ENCODE results near the gene NEURL1B.

NEURL1B gene

DNA sequence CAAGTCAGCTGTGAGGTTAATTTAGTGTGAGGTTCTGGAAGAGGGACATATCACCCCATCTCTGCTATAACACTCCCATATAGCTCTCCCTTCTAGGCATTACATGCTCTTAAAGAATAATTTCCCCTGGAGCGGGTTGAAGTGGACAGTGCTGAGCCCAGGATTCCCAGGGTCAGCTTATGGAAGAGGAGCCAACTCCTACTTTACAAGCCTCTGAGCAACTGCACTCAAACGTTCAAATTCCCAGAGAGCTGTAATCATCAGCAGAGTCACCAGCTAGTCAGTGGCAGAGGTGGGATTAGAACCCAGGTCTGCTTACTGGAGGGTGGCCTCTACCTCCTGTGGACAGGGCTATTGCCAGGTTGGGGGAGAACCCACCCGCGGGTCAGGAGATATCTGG, 1.4 kb downstream of the NEURL1B start:
- H3K4me3 ChIP-seq (ENCODE audit: insufficient read length, low read depth): no peak overlapping the region
- H3K9ac ChIP-seq (ENCODE audit: insufficient read length, low read depth): no peak overlapping the region
- H3K36me3 ChIP-seq (ENCODE audit: insufficient read depth, insufficient read length, low read length): peaks cover 5% of the 10 kb centered on the region
- TF ChIP-seq YY1 (IDR thresholded peaks at IDR 0.05; ENCODE audit: insufficient read depth, insufficient read length) (no peak), ZNF274 (IDR thresholded peaks at IDR 0.05; ENCODE audit: low read depth, low read length) (no peak), SUZ12 (IDR thresholded peaks at IDR 0.05; ENCODE audit: extremely low read depth, insufficient read depth, insufficient read length) (no peak)
- peaks cover 8% of the 10 kb centered on the region for H3K4me1 ChIP-seq (ENCODE audit: insufficient read depth, insufficient read length)
- no peaks in the 10 kb centered on the region for H3K9me3 ChIP-seq (ENCODE audit: insufficient read depth, low read length)
- DNase-seq (ENCODE audit: low read depth, low spot score): no peak
- H3K27me3 ChIP-seq (ENCODE audit: insufficient read depth, insufficient read length): peaks cover 36% of the 10 kb centered on the region

DNA sequence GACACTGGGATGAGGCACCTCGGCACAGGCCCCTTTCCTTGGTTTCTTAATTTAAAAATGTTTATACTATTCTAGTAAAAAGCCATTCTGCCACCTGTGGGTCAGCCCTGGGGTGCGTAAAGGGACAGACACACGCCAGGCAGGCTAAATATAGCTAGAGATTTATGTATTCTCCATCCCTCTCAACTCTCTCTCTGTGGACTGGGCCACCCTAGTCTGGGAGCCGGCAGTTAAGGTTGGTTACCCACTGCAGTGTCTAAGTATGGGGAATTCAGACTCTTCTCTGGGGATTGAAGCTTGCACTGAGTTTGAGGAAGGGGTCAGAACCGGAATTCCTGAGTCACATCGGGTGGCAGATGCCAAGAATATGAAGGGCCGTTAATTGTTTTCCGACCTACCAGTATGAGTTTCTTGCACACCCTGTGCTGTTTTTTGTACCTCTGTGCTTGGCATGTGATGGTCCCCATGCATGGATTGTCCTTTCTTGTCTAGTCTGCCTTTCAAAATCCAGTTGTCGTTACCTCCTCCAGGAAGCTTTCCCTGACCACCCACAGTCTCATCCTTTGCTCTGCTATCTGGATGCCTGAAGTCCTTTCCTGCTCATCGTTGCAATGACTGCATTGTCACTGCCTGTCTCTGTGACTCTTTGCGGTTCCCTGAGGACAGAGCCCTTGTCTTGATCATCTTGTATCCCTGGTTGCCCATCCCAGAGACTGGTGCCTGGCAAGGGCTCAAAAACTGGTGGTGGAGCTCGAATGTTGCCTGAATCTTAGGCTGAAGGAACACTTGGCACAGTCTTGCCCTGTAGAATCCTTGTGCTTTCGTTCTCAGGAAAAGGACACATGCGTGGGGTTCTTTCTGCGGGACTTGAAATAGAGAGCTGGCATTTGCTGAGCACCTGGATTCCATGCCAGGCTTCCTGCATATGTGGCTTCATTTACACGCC, 2.1 kb downstream of the NEURL1B start:
- Histone ChIP-seq H3K36me3 (ENCODE audit: insufficient read depth, insufficient read length, low read length) (peaks cover 5% of the 10 kb centered on the region), H3K4me3 (ENCODE audit: insufficient read length, low read depth) (no peak overlapping the region), H3K9me3 (ENCODE audit: insufficient read depth, low read length) (no peaks in the 10 kb centered on the region), H3K9ac (ENCODE audit: insufficient read length, low read depth) (no peak overlapping the region), H3K4me1 (ENCODE audit: insufficient read depth, insufficient read length) (peaks cover 12% of the 10 kb centered on the region), H3K27me3 (ENCODE audit: insufficient read depth, insufficient read length) (peaks cover 31% of the 10 kb centered on the region)
- DNase-seq (ENCODE audit: low read depth, low spot score): no peak
- TF ChIP-seq ZNF274 (IDR thresholded peaks at IDR 0.05; ENCODE audit: low read depth, low read length): no peak
- no peak for TF ChIP-seq YY1 (IDR thresholded peaks at IDR 0.05; ENCODE audit: insufficient read depth, insufficient read length)
- TF ChIP-seq SUZ12 (IDR thresholded peaks at IDR 0.05; ENCODE audit: extremely low read depth, insufficient read depth, insufficient read length): no peak

DNA sequence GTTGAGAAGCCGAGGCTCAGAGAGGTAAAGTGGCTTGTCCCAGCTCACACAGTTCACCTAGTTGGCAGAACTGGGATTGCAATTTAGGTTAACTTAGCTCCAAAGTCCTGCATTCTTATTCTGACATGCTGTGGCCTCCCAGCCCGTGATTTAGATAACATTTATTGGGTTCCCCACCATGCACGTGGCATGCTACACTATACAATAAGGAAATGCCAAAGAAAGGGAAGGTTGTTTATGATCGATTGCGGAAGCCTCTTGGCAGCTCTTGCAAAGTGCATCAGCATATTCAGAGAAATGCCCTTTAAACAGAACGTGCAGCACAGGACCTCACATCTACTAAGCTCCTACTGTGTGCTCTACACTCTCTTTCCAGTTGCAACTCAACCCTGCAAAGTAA, 3.2 kb downstream of the NEURL1B start:
- peaks cover 5% of the 10 kb centered on the region for H3K36me3 ChIP-seq (ENCODE audit: insufficient read depth, insufficient read length, low read length)
- TF ChIP-seq SUZ12 (IDR thresholded peaks at IDR 0.05; ENCODE audit: extremely low read depth, insufficient read depth, insufficient read length) (no peak), YY1 (IDR thresholded peaks at IDR 0.05; ENCODE audit: insufficient read depth, insufficient read length) (no peak), ZNF274 (IDR thresholded peaks at IDR 0.05; ENCODE audit: low read depth, low read length) (no peak)
- no peak for DNase-seq (ENCODE audit: low read depth, low spot score)
- H3K27me3 ChIP-seq (ENCODE audit: insufficient read depth, insufficient read length): peaks cover 21% of the 10 kb centered on the region
- no peak overlapping the region for H3K4me3 ChIP-seq (ENCODE audit: insufficient read length, low read depth)
- no peak overlapping the region for H3K9ac ChIP-seq (ENCODE audit: insufficient read length, low read depth)
- peaks cover 12% of the 10 kb centered on the region for H3K4me1 ChIP-seq (ENCODE audit: insufficient read depth, insufficient read length)
- H3K9me3 ChIP-seq (ENCODE audit: insufficient read depth, low read length): no peaks in the 10 kb centered on the region

DNA sequence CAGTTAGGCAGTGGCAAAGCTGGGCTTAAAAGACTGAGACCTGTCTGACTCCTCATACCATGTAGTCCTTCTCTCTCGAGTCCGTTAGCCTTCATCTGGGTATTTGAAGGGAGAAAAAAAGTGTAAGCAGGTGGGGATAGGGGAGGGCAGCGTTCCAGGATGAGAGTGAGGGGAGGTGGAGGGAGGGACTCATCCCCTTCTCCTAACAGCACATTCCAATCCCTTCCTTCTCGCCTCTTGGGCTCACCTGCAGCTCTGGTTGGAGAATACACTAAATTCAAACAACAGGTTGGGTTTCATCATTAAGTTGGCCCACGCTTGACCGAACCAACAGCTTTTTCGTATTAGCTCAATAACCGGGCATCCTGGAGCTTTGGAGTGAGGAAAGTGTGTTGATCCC, 3.6 kb downstream of the NEURL1B start:
- no peaks in the 10 kb centered on the region for H3K9me3 ChIP-seq (ENCODE audit: insufficient read depth, low read length)
- H3K4me1 ChIP-seq (ENCODE audit: insufficient read depth, insufficient read length): peaks cover 12% of the 10 kb centered on the region
- no peak overlapping the region for H3K4me3 ChIP-seq (ENCODE audit: insufficient read length, low read depth)
- H3K9ac ChIP-seq (ENCODE audit: insufficient read length, low read depth): no peak overlapping the region
- no peak for TF ChIP-seq ZNF274 (IDR thresholded peaks at IDR 0.05; ENCODE audit: low read depth, low read length)
- no peak for DNase-seq (ENCODE audit: low read depth, low spot score)
- H3K36me3 ChIP-seq (ENCODE audit: insufficient read depth, insufficient read length, low read length): peaks cover 5% of the 10 kb centered on the region
- peaks cover 16% of the 10 kb centered on the region for H3K27me3 ChIP-seq (ENCODE audit: insufficient read depth, insufficient read length)

DNA sequence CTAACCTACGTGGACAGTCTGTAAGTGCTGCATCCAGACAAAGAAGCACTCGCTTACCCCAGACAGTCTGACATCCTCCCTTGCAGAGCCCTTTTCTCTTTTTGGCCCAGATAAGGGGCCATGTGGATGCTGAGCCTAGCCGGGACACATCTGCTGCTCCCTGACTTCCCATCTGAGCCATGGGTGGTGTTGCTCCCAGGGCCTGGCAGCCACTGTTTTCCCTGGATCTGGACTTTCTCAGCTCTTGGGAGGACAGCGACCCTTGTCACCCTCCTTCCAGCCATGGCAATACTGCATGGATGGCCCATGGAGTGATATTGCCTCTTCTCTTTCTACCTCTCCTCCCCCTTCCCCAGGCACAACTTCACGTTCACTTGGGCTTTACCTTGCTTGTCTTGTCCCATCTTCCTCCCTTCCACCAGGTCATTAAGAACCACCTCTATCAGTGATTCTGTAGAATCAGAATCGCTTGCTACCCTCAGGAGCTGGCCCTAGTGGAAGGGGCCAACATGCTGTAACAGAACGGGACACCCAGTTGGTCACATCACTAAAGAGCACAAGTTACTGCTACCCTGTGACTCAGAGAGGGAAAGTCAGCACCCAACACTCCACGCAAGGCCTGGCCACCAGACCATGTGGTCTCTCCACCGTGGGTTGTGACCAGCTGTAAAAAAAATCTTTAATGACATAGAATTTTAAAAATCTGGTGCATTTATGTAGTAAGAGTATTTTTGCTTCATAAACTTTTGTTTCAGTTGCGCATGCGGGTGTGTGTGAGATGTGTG, 4.4 kb downstream of the NEURL1B start:
- Histone ChIP-seq H3K4me1 (ENCODE audit: insufficient read depth, insufficient read length) (peaks cover 12% of the 10 kb centered on the region), H3K36me3 (ENCODE audit: insufficient read depth, insufficient read length, low read length) (peaks cover 10% of the 10 kb centered on the region), H3K9me3 (ENCODE audit: insufficient read depth, low read length) (no peaks in the 10 kb centered on the region), H3K9ac (ENCODE audit: insufficient read length, low read depth) (no peak overlapping the region), H3K27me3 (ENCODE audit: insufficient read depth, insufficient read length) (peaks cover 9% of the 10 kb centered on the region), H3K4me3 (ENCODE audit: insufficient read length, low read depth) (no peak overlapping the region)
- TF ChIP-seq SUZ12 (IDR thresholded peaks at IDR 0.05; ENCODE audit: extremely low read depth, insufficient read depth, insufficient read length) (no peak), ZNF274 (IDR thresholded peaks at IDR 0.05; ENCODE audit: low read depth, low read length) (no peak), YY1 (IDR thresholded peaks at IDR 0.05; ENCODE audit: insufficient read depth, insufficient read length) (no peak)
- DNase-seq (ENCODE audit: low read depth, low spot score): no peak

DNA sequence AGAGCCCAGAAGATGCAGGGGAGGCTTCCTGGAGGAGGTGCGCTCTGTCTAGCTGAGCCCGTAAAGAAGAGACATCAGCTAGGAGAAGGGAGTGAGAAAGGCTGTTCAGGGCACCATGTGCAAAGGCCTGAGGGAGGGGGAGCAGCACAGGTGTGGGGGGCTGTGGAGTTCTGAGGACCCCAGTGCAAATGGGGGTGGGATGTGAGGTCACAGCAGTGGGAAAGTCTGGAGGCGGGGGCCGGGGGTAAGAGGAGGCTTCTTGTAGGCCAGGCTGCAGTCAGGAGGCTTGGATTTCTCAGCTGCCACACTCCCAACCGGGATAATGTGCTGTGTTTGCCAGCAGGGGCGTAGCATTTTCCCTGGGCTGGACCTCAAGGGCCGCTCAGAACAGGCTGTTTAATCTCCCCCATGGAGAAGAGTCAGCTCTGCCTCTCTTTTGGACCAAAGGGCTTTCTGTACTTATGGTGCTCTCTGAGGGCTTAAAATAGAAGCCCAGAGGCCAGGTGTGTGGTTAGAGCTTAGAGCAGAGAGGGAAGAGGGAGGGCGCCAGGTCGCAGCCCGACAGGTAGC, 5.7 kb downstream of the NEURL1B start:
- Histone ChIP-seq H3K4me3 (ENCODE audit: insufficient read length, low read depth) (no peak overlapping the region), H3K36me3 (ENCODE audit: insufficient read depth, insufficient read length, low read length) (peaks cover 10% of the 10 kb centered on the region), H3K27me3 (ENCODE audit: insufficient read depth, insufficient read length) (peaks cover 8% of the 10 kb centered on the region), H3K9ac (ENCODE audit: insufficient read length, low read depth) (no peak overlapping the region), H3K9me3 (ENCODE audit: insufficient read depth, low read length) (no peaks in the 10 kb centered on the region), H3K4me1 (ENCODE audit: insufficient read depth, insufficient read length) (peaks cover 12% of the 10 kb centered on the region)
- DNase-seq (ENCODE audit: low read depth, low spot score): no peak
- TF ChIP-seq YY1 (IDR thresholded peaks at IDR 0.05; ENCODE audit: insufficient read depth, insufficient read length) (no peak), ZNF274 (IDR thresholded peaks at IDR 0.05; ENCODE audit: low read depth, low read length) (no peak), SUZ12 (IDR thresholded peaks at IDR 0.05; ENCODE audit: extremely low read depth, insufficient read depth, insufficient read length) (no peak)
